Renal cortical epithelial cell (primary cell): Measurements from ENCODE around the gene SLC39A1. TPM values are rescaled to one million over a fixed set of nuclear protein-coding genes. Genes with fewer than 3 reads are reported as not detected.
"Not testable (repeated sequence)": the region's sequence is repeated elsewhere in the genome, so short reads cannot be mapped to it uniquely, and the experiment has no call there.

Experiments used
- DNase-seq: peaks from one replicate; pipeline ENCODE4 v3.0.0-alpha.2; 2011; ENCODE audit warnings: low read depth
- total RNA-seq: library from RNA; depleted of rRNA; stranded (reverse); fragments of >200 nt; gene quantifications from 2 replicates; pipeline ENCODE4 v1.2.3, GENCODE V29; 2014

The SLC39A1 gene
- total RNA-seq, 1 donor from 2014 or later = 203 TPM

GRCh38 chr1:153929426-153929825, 33.9 kb downstream of the SLC39A1 start:
- DNase-seq = no peak

GRCh38 chr1:153928791-153929341, 34.5 kb downstream of the SLC39A1 start:
- no peak for DNase-seq

- DNase-seq = no peak
Observed at GRCh38 chr1:153928245-153928644, 35.1 kb downstream of the SLC39A1 start.

GRCh38 chr1:153926405-153926804, 36.9 kb downstream of the SLC39A1 start:
- DNase-seq = no peak

GRCh38 chr1:153922972-153923925, 40.1 kb downstream of the SLC39A1 start, which contains the start of gene GATAD2B:
Gene GATAD2B (minus strand): TSS chr1:153922972. CDS start chr1:153828347, 94,625 bp downstream.
- peak; percentile 99 for DNase-seq

- no peak for DNase-seq
Observed at GRCh38 chr1:153922076-153922971, 41.0 kb downstream of the SLC39A1 start.

GRCh38 chr1:153921803-153922075, 41.6 kb downstream of the SLC39A1 start:
- DNase-seq = no peak

- no peak for DNase-seq
Observed at GRCh38 chr1:153921080-153921802, 42.1 kb downstream of the SLC39A1 start.

GRCh38 chr1:153919876-153920852, 43.2 kb downstream of the SLC39A1 start:
- peak; percentile 25 for DNase-seq

- DNase-seq = no peak
Observed at GRCh38 chr1:153916297-153916696, 47.0 kb downstream of the SLC39A1 start.

GRCh38 chr1:153912349-153912748, 51.0 kb downstream of the SLC39A1 start:
- DNase-seq = no peak

GRCh38 chr1:153910560-153910959, 52.8 kb downstream of the SLC39A1 start:
- DNase-seq = not testable (repeated sequence)

Other genes with a start within 250 kb of the SLC39A1 start
- 15.1 and 59.2 TPM in 2 replicates for gene INTS3, start 235.5 kb downstream of the SLC39A1 start, total RNA-seq
- 5.0 and 8.5 TPM in 2 replicates for gene SLC27A3, start 188.1 kb downstream of the SLC39A1 start, total RNA-seq
- 2.6 and 16.6 TPM in 2 replicates for gene GATAD2B, start 40.6 kb downstream of the SLC39A1 start, total RNA-seq
- gene DENND4B, start 16.8 kb downstream of the SLC39A1 start, total RNA-seq = 2.6 and 21.5 TPM in 2 replicates
- 2.8 and 6.6 TPM in 2 replicates for gene CRTC2, start 4.9 kb downstream of the SLC39A1 start, total RNA-seq
- gene CREB3L4, start 4.4 kb upstream of the SLC39A1 start, total RNA-seq = 4.9 and 7.1 TPM in 2 replicates
- 109 and 116 TPM in 2 replicates for gene JTB, start 14.1 kb upstream of the SLC39A1 start, total RNA-seq
- gene RAB13, start 22.8 kb upstream of the SLC39A1 start, total RNA-seq = 80.6 and 154 TPM in 2 replicates
- gene RPS27, start 27.2 kb upstream of the SLC39A1 start, total RNA-seq = 242 and 820 TPM in 2 replicates
- gene NUP210L, start 191.5 kb upstream of the SLC39A1 start, total RNA-seq = 0.05 TPM in 1 of 2 replicates, not detected in the other
- gene TPM3, start 228.6 kb upstream of the SLC39A1 start, total RNA-seq = 654 and 806 TPM in 2 replicates
- not detected in 2 replicates for gene CFAP141, start 242.8 kb upstream of the SLC39A1 start, total RNA-seq